Upper lobe of left lung (tissue), 6 donors: Measurements from ENCODE around the gene ITFG2. TPM values are rescaled to one million over a fixed set of nuclear protein-coding genes. Genes with fewer than 3 reads are reported as not detected.

Experiments used
- ATAC-seq, 2 donors: fragments of 200-7000 bp; cut with Tn5 transposase; one replicate each; pipeline ENCODE4 v1.9.1; 2022; ENCODE audit warnings: mild to moderate bottlenecking in 2 of 2, moderate library complexity in 2 of 2; ENCODE audit not compliant: low FRiP score in 2 of 2
- DNase-seq, 2 donors: peaks; one replicate each; pipeline ENCODE4 v3.0.0-alpha.2; 2019 to 2020
- H3K27ac ChIP-seq, 4 donors: fragments of 200-600 bp; sonication (generic); one replicate each; pipeline ENCODE4 v1.5.1; 2016 to 2019
- H3K27me3 ChIP-seq, 4 donors: fragments of 200-600 bp; sonication (generic); one replicate each; pipeline ENCODE4 v1.5.1; 2017 to 2019
- H3K36me3 ChIP-seq, 4 donors: fragments of 200-600 bp; sonication (generic); one replicate each; pipeline ENCODE4 v1.5.1; 2016 to 2019
- H3K4me1 ChIP-seq, 4 donors: fragments of 200-600 bp; sonication (generic); one replicate each; pipeline ENCODE4 v1.5.1; 2018 to 2019
- H3K4me3 ChIP-seq, 4 donors: fragments of 200-600 bp; sonication (generic); one replicate each; pipeline ENCODE4 v1.5.1; 2017 to 2019; ENCODE audit warnings: mild to moderate bottlenecking in 2 of 4, moderate library complexity in 1 of 4
- H3K9me3 ChIP-seq, 4 donors: fragments of 200-600 bp; sonication (generic); one replicate each; pipeline ENCODE4 v1.5.1; 2018 to 2019
- EP300 ChIP-seq, 4 donors: sonication (generic); formaldehyde crosslinking; IDR thresholded peaks; one replicate each; pipeline ENCODE4 v1.5.1; 2017; ENCODE audit warnings: antibody characterized with exemption in 4 of 4, control low read depth in 2 of 4
- POLR2A ChIP-seq, 4 donors: fragments of 450-650 bp; IDR thresholded peaks; one replicate each; pipeline ENCODE4 v1.5.1; 2016 to 2017; ENCODE audit warnings: antibody characterized with exemption in 4 of 4, mild to moderate bottlenecking in 2 of 4
- POLR2AphosphoS5 ChIP-seq, 2 donors: sonication (generic); formaldehyde crosslinking; IDR thresholded peaks; one replicate each; pipeline ENCODE4 v1.5.1; 2017; ENCODE audit warnings: antibody characterized with exemption in 2 of 2
- WGBS, 2 donors: methylation state at CpG; one replicate each; pipeline ENCODE4 v1.1.5; 2017 to 2018; 5-methylcytosine and 5-hydroxymethylcytosine counted together
- total RNA-seq, 6 donors: library from RNA; depleted of rRNA in 4 of 6; stranded (reverse); fragments of >200 nt in 4 of 6; gene quantifications; one replicate each; pipeline versions ENCODE4 v1.1.0 to v1.2.1, GENCODE V29; 2016 to 2021
- TF ChIP-seq, protein P1 (sequence below), 6 experiments: fragments of 450-650 bp in 4 of 6; fragments of 200-600 bp in 2 of 6; sonication (generic) in 2 of 6; IDR thresholded peaks; one replicate each; pipeline ENCODE4 v1.5.1; 2016 to 2019; ENCODE audit warnings: antibody characterized with exemption in 6 of 6
- donor health status: DM: no; HTN: no; CAD: no; lungs with moderate emphysema.
- donor health status: DM: no; HTN: yes; CAD: no; lungs with severe emphysema.

The ITFG2 gene
- total RNA-seq, 6 donors from 2014 or later = 34.0 to 388 (median 41.0) TPM

DNA sequence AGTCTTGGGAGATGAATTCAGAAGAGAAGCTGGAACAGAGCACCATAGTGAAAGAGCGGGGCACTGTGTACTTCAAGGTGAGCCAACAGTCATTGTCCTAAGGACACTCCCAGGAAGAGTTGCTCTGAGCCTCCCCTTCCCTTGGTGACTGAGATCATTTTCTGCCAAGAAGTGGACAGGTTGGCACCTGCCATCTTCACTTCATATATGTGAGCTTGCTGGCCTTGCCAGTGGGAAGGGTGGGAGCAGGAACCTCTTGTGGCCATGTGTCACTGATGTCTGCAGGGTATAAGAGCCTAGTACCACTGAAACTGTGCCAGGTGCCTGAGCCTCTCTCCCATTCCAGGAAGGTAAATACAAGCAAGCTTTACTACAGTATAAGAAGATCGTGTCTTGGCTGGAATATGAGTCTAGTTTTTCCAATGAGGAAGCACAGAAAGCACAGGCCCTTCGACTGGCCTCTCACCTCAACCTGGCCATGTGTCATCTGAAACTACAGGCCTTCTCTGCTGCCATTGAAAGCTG is 12.4 kb upstream of the ITFG2 start:
- DNase-seq (no peak), ATAC-seq (no peak)
- peaks cover 16 to 24% (median 20%) of the 10 kb centered on the region in 4 donors for H3K4me1 ChIP-seq

DNA sequence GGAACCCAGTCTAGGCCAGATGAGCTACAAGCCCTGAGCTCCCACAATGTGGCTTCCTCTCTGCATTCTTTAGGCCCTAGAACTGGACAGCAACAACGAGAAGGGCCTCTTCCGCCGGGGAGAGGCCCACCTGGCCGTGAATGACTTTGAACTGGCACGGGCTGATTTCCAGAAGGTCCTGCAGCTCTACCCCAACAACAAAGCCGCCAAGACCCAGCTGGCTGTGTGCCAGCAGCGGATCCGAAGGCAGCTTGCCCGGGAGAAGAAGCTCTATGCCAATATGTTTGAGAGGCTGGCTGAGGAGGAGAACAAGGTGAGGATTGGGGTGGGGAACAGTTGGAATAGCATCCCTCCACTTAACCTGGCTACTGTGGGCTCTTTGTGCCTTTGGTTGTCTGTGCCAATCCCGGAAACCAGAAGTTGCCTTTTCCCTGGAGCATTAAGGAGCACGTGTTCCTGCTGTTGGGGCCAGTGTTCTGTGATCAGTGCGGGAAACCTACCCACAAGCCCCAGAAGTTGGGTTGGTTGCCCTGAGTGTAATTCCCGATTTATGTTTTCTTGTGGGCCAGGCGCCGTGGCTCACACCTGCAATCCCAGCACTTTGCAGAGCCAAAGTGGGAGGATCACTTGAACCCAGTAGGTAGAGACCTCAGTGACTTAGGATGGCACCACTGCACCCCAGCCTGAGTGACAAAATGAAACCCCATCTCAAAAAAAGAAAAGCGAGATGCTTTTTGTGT is 11.3 kb upstream of the ITFG2 start:
- H3K36me3 ChIP-seq = peaks cover 35 to 85% (median 53%) of the 10 kb centered on the region in 4 donors
- no peak for DNase-seq
- WGBS, 2 donors = 76 to 92% methylated on average over 10 to 16 of the region's 16 CpGs

More for the DNA sequence above, 12.4 kb upstream of the ITFG2 start:
- Histone ChIP-seq H3K27ac (no peak overlapping the region), H3K9me3 (no peaks in the 10 kb centered on the region), H3K4me3 (no peak overlapping the region), H3K36me3 (peaks cover 35 to 78% (median 53%) of the 10 kb centered on the region in 4 donors), H3K27me3 (no peaks in the 10 kb centered on the region)
- WGBS, 2 donors = 76 to 88% methylated on average over 3 of the region's 3 CpGs
- TF ChIP-seq, protein P1, sequence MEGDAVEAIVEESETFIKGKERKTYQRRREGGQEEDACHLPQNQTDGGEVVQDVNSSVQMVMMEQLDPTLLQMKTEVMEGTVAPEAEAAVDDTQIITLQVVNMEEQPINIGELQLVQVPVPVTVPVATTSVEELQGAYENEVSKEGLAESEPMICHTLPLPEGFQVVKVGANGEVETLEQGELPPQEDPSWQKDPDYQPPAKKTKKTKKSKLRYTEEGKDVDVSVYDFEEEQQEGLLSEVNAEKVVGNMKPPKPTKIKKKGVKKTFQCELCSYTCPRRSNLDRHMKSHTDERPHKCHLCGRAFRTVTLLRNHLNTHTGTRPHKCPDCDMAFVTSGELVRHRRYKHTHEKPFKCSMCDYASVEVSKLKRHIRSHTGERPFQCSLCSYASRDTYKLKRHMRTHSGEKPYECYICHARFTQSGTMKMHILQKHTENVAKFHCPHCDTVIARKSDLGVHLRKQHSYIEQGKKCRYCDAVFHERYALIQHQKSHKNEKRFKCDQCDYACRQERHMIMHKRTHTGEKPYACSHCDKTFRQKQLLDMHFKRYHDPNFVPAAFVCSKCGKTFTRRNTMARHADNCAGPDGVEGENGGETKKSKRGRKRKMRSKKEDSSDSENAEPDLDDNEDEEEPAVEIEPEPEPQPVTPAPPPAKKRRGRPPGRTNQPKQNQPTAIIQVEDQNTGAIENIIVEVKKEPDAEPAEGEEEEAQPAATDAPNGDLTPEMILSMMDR (IDR thresholded peaks at IDR 0.05) = no peak
- no peak for TF ChIP-seq POLR2A (IDR thresholded peaks at IDR 0.05)

DNA sequence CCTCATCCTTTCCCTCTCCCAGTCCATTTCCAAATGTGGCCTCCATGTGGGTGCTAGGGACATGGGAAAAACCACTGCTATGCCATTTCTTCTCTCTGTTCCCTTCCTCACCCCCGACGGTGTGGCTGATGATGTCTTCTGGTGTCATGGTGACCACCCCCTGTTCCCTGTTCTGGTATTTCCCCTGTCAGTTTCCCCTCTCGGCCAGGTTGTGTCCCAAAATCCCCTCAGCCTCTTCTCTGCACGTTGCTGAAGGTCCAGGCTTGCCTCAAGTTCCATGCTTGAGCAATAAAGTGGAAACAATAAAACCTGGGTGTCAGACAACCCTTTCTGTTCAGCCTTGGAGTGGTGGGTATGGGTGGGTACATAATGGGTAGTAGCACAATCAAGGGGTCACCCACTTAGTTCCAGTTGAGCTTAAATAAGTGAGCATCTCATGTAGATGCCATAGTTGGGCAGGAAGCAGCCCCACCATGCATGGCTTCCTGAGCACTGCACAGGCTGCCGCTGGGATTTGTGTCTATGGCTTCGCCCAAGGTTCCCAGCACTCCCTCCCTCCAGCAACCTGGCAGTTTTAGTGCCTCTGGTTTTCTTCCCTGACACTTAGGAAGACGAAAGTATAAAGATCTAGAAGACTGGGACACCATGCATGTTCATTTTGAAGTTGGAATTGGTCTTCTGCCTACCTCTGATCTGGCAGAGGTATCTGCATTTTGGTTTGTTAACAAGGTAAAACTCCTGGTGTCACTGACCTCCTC is 8.7 kb upstream of the ITFG2 start:
- 80 to 83% methylated on average over 7 of the region's 7 CpGs for WGBS, 2 donors
- no peak overlapping the region for H3K27ac ChIP-seq
- ATAC-seq = no peak

More for the DNA sequence above, 11.3 kb upstream of the ITFG2 start:
- no peaks in the 10 kb centered on the region for H3K9me3 ChIP-seq
- H3K4me3 ChIP-seq = no peak overlapping the region
- H3K27me3 ChIP-seq = no peaks in the 10 kb centered on the region
- no peak for ATAC-seq
- no peak for TF ChIP-seq POLR2A (IDR thresholded peaks at IDR 0.05)
- no peak for TF ChIP-seq POLR2AphosphoS5 (IDR thresholded peaks at IDR 0.05)
- TF ChIP-seq, protein P1 (IDR thresholded peaks at IDR 0.05) = no peak
- no peak for TF ChIP-seq EP300 (IDR thresholded peaks at IDR 0.05)
- H3K4me1 ChIP-seq = peaks cover 13 to 20% (median 17%) of the 10 kb centered on the region in 4 donors
- H3K27ac ChIP-seq = no peak overlapping the region

DNA sequence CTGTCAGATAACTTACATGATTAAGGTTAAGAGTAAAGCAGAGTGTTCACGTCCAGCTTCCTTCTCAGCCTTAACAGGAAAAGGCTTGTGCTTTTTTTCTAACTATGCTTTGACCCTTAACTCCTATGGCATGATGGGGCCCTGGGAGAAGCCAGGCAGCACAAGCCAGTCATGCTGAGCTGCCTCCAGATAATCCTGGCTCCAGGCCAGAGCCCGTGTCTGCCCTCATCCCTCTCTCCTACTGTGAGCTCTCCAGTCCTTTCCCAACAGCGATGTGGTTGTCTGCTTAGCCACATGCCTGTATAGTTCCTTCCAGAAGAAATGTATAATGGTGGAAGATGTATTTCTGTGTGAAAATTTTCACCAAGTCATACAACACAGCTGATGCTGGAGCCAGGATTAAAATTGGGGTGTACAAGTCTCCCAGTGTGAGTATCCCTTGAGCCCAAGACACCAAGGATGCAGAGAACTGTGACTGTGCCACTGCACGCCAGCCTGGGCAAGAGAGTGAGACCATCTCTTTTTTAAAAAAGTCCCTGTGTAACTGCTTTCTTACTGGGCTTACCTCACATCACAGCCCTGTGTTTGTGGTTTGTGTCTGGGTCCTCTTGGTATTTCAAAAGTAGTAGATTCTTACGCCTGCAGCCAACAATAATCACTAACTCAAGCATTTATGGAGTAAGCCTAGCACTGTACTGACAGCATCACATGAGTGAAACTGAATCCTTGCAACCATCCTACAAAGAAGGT is 7.9 kb upstream of the ITFG2 start:
- 65 to 72% methylated on average over 5 of the region's 5 CpGs for WGBS, 2 donors
- Histone ChIP-seq H3K27me3 (no peaks in the 10 kb centered on the region), H3K27ac (no peak overlapping the region), H3K4me3 (no peak overlapping the region), H3K9me3 (no peaks in the 10 kb centered on the region), H3K4me1 (no peaks in the 10 kb centered on the region), H3K36me3 (peaks cover 25 to 63% (median 44%) of the 10 kb centered on the region in 4 donors)
- no peak for TF ChIP-seq POLR2AphosphoS5 (IDR thresholded peaks at IDR 0.05)
- DNase-seq (no peak), ATAC-seq (no peak)

More for the DNA sequence above, 8.7 kb upstream of the ITFG2 start:
- TF ChIP-seq POLR2A (IDR thresholded peaks at IDR 0.05) = no peak
- TF ChIP-seq, protein P1 (IDR thresholded peaks at IDR 0.05) = no peak
- TF ChIP-seq POLR2AphosphoS5 (IDR thresholded peaks at IDR 0.05) = no peak
- TF ChIP-seq EP300 (IDR thresholded peaks at IDR 0.05) = no peak
- Histone ChIP-seq H3K4me1 (no peaks in the 10 kb centered on the region), H3K27me3 (no peaks in the 10 kb centered on the region), H3K4me3 (no peak overlapping the region), H3K9me3 (no peaks in the 10 kb centered on the region), H3K36me3 (peaks cover 31 to 70% (median 51%) of the 10 kb centered on the region in 4 donors)
- DNase-seq = no peak

DNA sequence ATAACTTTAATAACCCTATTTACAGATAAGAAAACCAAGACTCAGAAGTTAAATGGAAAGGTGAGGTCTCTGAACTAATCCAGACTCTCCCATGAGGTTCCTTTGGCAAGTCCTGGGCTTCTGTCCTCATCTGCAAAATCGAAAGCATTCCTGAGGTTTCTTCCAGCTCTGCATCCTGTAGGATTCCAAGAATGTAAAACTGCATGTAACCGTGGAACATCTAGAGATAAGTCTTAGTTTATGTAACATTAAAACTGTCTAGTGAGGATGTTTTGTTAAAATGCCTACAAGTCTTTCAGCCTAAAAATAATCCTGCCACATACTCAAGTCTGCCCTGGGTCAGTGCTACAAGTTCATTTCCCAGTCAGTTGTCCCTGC is 7.3 kb upstream of the ITFG2 start:
- Histone ChIP-seq H3K27ac (no peak overlapping the region), H3K9me3 (no peaks in the 10 kb centered on the region), H3K27me3 (no peaks in the 10 kb centered on the region), H3K36me3 (peaks cover 19 to 57% (median 39%) of the 10 kb centered on the region in 4 donors), H3K4me1 (no peaks in the 10 kb centered on the region), H3K4me3 (no peak overlapping the region)
- WGBS, 2 donors = 58 to 61% methylated on average over 2 of the region's 2 CpGs
- ATAC-seq (no peak), DNase-seq (no peak)
- TF ChIP-seq POLR2A (IDR thresholded peaks at IDR 0.05) (no peak), EP300 (IDR thresholded peaks at IDR 0.05) (no peak), POLR2AphosphoS5 (IDR thresholded peaks at IDR 0.05) (no peak)
- TF ChIP-seq, protein P1 (IDR thresholded peaks at IDR 0.05) = no peak
